ENCODE results near the gene LAMP1.
"Not testable (repeated sequence)": the region's sequence is repeated elsewhere in the genome, so short reads cannot be mapped to it uniquely, and the experiment has no call there.

The LAMP1 gene

DNA sequence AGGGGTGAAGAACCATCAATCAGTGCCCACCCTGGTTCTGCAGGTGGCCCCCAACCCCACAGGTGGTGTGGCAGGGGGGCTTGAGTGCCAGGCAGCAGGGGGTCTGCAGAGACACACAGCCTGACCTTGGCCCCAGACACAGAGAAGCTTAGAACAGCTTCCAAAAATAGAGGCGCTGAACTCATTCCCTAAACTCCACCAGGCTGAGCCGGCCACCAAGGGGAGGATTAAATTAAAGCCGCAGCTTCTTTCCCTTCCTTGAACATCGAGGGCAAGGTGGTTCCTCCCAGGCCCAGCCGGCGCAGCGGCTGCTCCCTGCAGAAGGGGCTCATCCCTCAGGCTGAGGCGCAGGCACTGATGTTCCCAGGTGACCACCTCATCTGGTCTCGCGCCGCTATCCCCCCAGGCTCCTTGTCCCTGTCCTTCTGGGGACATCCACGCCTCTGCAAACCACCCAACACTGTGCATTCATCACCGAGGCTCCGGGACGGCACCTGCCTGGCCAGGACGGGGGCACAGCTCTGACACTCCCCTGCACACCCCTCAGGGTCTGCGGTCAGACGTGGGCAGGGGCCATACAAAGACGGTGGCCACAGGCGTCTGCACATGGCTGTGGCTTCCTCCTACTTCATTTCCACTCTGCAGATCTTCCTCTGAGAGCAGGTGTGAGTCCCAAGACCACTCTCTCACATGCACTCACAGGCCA is 30.9 kb downstream of the LAMP1 start:
- DNase-seq: no peak

DNA sequence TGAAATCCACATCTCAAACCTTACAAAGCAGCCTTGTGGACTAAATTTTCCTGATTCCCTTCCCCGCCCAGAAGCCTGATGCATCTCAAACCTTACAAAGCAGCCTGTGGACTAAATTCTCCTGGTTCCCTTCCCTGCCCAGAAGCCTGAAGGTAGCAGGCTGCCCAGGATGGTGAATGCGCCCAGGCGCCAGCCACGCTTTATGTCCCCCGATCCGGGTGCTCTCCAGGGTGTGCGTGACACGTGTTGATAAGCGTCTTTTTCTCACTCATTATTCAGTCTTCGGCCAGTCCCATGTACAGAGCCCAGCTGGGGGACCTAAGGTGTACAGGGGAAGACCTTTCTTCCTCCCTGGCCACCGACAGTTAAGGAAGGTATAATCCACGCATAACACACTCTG is 31.8 kb downstream of the LAMP1 start:
- no peak for DNase-seq

DNA sequence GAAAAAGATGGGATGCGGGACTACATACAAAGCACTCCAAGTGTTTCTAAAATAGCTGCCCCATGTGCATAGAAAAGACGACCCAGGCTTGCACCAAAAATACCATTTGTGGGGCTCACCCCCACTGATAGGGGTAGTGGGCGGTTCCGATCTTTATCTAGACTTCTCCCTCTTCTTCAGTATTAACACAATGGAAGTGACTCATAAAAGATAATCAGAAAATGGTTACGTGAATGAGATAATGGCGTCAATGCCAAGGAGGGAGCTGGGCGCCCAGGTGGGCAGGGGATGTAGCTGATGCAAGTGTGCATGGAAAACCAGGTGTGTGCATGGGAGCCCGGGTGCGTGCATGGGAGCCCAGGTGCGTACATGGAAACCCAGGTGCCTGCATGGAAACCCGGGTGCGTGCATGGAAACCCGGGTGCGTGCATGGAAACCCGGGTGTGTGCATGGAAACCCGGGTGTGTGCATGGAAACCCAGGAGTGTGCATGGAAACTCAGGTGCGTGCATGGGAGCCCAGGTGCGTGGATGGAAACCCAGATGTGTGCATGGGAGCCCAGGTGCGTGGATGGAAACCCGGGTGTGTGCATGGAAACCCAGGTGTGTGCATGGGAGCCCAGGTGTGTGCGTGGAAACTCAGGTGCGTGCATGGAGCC is 32.7 kb downstream of the LAMP1 start:
- DNase-seq: no peak

DNA sequence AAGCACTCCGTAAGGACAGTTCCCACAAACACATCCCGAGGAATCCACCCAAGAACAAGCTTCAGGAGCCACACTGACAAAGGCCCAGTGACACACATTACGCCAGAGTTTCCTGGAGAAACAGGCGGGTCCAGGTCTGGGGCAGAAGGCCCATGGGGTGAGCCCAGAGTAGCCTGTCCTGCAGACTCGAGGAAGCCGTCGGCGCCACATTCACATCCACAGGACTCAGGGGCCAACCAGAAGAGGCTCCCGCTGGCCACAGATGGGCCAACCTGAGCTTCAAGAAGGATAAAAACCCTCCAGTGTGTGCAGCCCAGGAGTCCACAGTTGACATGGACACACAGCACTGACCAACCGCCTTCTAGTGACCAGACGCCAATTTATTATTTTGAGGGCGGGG is 35.6 kb downstream of the LAMP1 start:
- no peak for DNase-seq

DNA sequence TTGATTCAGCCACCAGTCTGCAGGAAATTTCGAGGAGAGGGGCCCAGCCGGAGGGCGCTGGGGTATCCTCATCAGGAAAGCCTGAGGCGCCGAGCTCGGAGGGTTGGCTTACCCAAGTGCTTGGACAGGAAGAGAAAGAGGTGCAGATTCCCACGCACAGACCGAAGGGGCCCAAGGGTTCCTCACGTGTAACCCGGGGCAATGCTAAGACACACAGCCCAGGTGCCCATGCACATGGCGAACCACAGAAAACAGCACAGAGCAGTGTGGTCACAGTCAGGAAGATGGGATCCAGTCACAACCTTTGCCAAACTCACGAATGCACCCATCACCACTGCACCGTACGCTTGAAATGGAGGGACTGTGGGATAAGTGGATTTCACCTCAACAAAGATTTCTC is 36.0 kb downstream of the LAMP1 start:
- DNase-seq: no peak

DNA sequence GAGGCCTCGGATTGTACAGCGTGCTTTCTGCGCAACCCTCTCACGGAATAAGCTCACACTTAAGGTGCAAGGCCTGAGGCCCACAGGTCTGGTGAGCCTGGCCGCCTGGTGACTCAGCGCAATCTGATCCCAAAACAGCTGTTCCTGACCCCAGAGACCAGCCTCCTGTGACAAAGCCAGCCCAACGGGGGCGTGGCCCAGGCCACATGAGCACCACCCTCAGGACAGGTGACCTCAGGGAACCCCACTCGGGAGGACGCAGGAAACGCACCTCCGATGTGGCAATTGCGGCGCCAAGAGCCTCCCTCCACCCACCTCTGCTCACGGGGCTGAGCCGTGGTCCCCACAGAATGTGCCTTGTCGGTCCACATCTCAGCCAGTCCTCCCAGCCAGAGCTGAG is 40.5 kb downstream of the LAMP1 start:
- DNase-seq: no peak

DNA sequence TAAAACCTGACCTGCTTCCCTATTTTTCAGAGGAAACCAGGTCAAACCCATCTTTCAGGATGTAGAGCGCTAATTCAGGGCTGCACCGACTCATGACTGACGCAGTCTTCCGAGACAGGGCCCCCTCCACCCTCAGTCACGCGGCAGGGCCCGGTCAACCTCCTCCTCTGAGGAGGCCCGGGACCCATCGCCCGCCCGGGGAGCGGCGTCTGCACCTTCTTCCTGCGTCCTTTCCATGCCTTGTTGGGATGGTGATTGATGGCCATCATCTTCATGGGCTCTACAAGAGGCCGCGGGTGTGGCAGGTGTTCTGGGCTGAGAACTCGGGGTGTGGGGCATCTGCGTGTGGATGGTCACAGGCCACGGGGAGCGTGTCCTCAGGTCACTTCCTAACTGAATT is 40.9 kb downstream of the LAMP1 start:
- DNase-seq: no peak

DNA sequence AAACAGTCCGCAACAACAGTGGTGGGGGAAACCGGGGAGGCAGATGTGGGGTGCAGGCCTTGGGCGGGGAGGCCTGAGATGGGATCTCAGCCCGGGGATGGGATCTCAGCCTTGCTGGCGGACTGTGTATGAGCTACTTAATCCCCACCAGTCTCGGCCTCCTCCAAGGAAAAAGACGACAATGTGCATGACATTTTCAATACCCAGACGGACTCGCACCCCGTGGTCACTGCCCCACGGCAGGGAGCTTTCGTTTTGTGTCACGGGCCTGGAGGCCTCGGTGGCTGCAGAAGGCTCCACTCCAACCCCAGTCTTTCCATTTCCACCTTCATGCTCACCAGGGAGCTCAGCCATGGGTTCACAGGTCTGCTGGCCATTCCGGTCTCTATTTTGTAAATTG is 41.4 kb downstream of the LAMP1 start:
- no peak for DNase-seq

DNA sequence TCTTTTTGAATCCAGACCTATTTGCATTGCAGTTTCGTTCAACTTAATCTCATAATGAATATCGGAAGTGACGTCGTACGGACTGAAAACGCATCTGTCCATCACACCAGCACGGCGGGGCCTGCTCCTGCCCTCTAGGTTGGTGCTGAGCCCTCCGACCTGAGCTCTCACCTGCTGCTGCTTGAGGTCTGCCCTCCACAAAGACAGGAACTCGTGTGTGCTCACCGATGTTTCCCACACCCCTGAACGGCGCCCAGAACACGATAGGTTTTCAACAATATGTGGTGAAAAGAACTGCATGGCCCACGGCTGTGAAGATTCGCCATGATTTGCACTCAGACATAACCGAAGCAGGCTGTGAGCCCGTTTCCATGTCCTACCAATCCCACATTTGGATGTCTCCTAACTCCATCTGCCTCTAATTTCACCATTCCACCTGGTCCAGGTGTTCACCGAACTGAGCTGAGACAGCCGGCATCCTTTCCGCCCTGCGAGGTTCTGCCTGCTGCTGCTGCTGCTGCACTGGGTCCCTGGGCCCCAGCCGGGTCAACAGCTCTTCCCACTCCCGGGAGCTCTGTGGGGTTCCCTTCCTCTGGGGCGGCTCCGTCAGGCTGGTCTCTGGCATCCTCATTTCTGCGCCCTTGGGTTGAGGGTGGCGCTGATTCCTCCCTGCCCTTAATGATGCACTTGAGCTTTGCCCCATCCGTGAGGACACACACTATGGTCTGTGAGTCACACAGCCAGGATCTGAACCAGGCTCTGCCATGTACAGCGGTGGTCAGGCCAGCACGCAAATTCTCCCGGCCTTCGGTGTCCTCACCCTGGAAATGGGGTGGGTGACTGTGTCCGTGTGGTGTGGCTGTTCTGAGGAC is 46.0 kb downstream of the LAMP1 start:
- no peak for DNase-seq

DNA sequence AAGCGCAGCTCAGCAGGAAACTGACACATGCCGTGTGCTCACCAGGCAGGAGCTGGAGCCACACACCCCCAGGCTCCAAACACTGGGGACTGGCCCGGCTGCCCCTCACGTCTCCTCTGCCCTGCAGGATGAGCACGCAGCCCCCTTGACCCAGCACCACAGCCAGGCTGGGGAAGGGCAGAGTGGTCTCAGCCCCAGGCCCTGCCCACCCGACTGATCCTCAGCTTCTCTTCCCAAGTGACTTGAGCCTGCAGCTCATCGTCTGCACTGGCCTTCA is 46.6 kb downstream of the LAMP1 start:
- DNase-seq: no peak

DNA sequence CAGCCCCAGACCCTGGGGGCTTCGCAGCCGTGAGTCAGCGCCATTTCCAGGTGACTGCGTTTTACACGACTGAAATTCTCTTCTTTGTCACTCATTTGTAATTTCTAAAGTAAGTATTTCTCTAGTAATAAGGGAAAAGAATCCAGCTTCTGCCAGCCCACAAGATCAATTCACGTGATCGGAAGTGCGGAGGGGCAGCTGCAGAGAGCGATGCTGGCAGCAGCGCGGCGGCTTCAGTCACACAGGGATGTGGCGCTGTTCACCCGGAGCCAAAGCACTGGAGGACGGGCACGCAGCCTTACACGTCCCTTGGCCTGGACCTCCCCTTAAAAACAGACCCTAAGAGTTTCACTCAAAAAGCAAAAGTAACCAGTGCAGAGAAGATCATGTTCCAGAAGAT is 48.4 kb downstream of the LAMP1 start:
- no peak for DNase-seq

DNA sequence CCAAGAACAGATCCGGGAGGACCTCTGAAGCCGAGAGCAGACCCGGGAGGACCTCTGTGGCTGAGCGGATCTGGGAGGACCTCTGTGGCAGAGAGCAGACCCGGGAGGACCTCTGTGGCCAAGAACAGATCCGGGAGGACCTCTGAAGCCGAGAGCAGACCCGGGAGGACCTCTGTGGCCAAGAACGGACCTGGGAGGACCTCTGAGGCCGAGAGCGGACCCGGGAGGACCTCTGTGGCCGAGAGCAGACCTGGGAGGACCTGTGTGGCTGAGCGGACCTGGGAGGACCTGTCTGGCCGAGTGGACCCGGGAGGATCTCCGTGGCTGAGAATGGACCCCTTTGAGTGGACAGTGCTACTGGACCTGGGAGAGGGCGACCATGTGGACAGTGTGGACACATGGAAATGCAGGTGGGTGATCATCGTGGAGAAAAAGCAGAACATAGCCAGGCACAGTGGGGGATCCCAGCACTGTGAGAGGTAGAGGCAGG is 50.7 kb downstream of the LAMP1 start:
- not testable (repeated sequence) for DNase-seq

DNA sequence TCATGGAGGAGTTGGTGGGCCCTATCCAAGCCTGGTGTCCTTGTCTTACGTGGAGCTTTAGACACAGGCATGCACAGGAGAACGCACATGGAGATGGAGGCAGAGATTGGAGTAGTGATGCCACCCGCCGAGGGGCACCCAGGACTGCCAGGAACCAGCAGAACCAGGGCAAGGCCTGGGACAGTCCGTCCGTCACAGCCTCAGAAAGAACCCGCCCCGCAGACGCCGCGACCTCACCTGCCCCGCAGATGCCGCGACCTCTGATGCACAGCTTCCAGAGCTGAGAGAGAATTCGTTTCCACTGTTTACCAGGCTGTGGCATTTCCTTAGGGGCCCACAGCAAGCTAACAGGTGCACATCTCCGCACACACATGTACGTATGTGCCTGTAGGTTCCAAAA is 51.6 kb downstream of the LAMP1 start:
- no peak for DNase-seq

DNA sequence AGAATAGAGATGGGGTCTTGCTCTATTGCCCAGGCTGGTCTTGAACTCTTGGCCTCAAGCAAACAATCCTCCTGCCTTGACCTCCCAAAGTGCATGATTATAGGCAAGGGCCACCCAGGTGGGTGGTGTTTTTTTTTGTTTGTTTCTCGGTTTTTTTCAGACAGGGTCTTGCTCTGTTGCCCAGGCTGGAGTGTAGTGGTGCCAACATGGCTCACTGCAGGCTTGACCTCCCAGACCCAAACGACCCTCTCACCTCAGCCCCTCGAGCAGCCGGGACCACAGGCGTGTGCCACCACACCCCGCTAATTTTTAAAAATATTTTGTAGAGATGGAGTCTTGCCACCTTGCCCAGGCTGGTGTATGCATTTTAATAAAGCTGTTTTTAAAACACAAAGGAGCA is 52.0 kb downstream of the LAMP1 start:
- no peak for DNase-seq

DNA sequence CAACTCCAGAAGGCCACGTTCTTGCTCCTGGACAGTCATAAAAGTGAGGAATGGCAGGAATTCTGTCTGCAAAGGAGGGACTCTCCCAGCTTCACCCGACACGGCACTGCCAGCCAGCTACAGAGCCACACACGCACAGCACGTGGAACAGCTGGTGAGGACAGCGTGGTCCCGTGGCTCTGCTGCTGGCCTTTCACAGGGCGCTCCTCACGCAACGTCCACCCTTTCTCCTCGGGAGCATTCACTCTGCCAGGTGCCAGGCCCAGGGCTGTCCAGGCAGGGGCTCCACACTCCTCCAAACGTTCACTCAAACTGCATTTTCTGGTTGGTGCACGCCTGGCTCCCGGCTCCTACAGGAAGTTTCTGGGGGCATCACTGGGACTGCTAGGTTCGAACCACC is 52.5 kb downstream of the LAMP1 start:
- no peak for DNase-seq

DNA sequence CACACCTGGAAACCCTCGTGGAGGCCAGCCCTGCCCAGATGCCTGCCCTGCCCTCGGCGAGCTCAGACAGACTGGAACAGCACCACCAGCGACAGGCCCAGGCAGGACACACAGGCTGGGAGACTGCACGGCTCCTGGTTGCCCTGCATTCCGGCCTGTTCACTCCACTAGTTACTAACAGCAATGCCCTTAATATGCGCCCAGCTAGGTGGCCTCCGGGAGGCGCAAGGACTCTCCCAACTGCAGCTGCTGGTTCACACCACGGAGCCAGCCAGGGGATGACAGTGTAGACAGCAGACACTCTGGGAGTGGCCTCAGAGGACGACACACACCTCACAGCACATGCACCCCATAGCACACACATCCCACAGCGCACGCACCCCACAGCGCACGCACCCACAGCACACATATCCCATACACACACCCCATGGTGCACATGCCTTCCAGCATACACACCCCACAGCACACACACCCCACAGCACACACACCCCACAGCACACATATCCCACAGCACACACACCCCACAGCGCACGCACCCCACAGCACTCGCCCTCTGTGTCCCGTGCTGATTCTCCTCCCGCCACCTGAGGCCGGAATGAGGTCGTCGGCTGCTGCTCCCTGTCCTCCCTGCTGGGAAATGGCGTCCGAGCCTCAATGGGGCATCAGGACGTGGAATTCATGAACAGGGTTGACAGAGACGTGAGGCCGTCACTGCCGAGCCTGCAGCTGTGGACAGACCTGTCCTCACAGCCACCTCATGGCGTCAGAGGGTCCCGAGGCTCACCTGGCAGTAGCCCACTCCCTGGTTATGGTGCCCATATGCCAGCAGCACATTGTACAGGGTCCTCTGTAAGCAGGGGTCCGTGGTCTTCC is 53.3 kb downstream of the LAMP1 start:
- DNase-seq: no peak

DNA sequence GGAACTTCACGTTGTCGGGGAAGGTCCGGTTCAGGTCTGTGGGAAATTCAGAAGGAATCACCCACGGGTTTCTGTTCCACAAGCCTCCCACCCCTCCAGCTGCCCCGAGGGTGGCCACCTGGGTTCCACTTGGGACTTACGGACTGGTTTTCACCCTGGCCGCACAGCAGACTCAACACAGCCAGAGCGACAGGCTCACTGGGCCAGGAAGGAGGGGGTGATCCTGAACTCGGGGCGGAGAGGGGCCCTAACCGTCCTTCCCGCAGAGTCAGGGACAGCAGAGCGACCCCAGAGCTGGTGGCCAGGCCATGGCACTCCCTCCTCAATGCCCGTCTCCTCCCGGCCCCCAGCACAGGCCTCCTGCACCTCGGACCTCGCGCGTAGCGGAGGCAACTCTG is 53.9 kb downstream of the LAMP1 start:
- DNase-seq: no peak

DNA sequence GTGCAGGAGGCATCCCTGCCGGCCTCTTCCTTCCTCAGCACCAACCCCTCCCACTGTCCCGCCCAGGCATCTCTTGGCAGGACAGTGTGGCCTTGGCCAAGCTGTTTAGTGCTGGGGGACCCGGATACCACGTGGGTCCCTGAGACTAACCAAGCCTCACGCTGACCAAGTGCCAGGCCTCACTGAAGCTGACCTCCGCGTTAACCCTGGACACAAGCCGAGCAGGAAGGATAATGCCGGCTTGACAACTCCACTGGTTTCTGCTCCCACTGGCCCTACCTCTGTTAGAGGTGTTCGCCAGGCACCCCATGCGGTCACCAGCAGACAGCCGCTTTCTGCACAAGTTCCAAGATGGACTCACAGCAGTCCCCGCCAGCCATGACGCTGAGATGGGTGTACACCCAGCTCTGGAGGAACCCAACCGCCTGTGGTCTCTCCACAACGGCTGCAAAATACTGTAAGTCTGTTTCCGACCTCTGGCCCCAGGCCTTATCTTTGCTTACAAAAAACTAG is 54.5 kb downstream of the LAMP1 start:
- DNase-seq: no peak

DNA sequence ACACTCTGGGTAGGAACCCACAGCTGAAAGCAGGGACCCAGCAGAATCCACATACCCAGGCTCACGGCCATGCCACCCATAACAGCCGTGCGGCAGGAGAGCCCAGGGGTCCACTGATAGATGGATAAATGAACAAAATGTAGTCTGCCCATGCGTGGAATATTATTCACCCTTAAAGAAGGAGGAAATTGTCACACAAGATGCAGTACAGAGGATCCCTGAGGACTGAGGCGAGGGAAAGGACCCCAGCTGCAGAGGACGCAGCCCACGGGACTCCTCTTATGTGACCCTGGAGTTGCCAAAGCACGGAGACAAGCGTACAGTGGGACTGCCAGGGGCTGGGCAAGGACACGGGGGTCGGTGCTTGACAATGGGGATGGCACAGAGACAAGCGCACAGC is 56.2 kb downstream of the LAMP1 start:
- DNase-seq: no peak

DNA sequence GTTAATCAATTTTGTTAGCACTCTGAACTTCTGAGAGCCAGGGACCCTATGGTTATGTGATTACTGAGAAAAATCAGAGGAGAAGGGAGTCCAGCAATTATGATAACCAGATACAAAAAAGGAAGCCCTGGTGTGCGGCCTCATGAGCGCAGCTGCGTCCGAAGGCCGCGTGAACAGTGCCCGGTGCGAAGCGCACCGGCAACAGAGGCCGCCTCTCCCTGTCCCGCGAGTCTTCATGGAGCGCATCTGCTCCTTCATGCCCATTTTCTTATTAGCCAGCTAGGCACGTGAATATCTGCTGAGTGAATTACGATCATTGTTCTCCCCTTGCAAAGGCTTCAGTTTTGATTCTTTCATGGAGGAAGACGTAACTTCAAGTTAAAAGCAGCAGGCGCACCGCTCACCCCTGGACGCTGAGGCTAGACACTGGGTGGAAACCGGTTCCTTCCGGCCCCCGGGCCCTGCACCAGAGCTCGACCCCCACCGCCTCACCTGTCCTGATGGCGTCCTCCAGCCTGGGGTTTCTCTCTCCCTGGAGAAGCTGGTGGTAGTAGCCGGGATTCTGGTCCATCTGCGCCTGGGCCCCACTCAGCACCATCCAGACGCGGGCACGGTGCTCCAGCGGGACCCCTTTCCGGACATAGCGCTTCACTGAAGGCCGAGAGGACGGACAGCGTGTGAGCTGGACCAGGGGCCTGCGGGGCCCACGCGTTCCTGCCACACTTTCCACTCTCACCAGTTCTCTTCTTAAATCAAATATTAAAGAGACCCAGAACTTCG is 58.0 kb downstream of the LAMP1 start:
- DNase-seq: no peak

DNA sequence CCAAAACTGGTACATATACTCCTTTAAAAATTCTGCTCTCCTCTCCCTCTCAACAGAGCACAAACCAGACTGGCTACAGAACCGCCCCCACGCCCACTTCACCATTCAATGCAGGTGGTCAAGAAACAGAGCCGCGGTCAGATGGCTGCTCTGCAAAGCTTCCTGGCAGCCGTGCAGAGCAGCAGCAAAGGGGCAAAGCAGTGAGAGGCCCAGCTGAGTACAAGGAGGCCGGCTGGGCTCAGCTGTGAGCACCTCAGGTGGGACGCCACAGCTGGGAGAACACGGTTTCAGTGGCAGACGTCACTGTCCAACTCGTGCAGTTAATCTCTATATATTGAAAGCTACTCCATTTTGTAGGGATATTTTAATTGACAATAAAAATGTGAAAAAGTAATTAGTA is 58.6 kb downstream of the LAMP1 start:
- no peak for DNase-seq

DNA sequence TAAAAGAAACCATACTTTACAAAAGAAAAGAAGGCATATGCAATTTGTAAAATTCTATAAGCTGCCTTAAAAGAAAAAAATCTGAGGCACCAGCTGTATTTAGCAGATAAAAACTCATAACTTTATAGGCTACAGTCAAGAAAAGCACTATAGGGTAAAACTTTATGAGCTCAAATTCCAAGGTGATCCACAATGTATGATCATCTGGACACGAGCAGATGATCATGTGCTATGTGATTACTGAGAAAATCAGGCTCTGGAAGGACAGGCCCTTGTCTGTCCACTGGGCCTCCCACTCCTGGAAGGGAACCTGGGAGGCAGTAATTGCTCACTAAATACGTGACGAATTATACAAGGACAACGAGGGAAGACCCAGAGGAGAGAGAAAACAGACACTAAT is 59.6 kb downstream of the LAMP1 start:
- DNase-seq: no peak
